Fibroblast of lung (primary cell): ENCODE measurements around the gene WNK1.

Experiments
- EZH2 ChIP-seq: IDR thresholded peaks from 2 replicates; pipeline ENCODE4 v1.5.1; 2012; ENCODE audit warnings: low read length, control low read depth, mild to moderate bottlenecking; ENCODE audit errors: missing control alignments
- TF ChIP-seq, protein P1 (sequence below), 2 donors: IDR thresholded peaks in 1 of 2; conservative IDR thresholded peaks in 1 of 2; 1 replicate in 1 of 2; 2 replicates in 1 of 2; pipeline ENCODE4 v1.5.1; 2011 to 2012; ENCODE audit warnings: low read length in 2 of 2, control low read depth in 1 of 2, inconsistent platforms in 1 of 2, low read depth in 1 of 2, mild to moderate bottlenecking in 1 of 2

DNA sequence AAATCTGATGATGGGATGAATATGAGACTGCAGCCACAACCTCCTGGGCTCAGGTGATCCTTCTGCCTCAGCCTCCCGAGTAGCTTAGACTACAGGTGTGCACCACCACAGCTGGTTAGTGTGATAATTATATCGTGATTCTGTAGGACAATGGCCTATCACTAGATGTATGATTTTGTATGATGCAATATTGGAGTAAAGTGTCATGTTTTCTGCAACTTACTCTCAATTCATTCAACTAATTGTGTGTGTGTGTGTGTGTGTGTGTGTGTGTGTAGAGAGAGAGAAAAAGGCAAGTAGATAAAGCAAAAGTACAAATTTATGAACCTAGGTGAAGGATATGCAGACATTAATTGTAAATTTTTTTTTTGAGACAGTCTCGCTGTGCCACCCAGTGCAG lies 186.4 kb downstream of the WNK1 start:
- TF ChIP-seq, protein P1, sequence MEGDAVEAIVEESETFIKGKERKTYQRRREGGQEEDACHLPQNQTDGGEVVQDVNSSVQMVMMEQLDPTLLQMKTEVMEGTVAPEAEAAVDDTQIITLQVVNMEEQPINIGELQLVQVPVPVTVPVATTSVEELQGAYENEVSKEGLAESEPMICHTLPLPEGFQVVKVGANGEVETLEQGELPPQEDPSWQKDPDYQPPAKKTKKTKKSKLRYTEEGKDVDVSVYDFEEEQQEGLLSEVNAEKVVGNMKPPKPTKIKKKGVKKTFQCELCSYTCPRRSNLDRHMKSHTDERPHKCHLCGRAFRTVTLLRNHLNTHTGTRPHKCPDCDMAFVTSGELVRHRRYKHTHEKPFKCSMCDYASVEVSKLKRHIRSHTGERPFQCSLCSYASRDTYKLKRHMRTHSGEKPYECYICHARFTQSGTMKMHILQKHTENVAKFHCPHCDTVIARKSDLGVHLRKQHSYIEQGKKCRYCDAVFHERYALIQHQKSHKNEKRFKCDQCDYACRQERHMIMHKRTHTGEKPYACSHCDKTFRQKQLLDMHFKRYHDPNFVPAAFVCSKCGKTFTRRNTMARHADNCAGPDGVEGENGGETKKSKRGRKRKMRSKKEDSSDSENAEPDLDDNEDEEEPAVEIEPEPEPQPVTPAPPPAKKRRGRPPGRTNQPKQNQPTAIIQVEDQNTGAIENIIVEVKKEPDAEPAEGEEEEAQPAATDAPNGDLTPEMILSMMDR (conservative IDR thresholded peaks at IDR 0.05 in 1 of 2, IDR thresholded peaks at IDR 0.05 in 1 of 2; ENCODE audit: low read depth in 1 of 2, low read length in 2 of 2): no peak
- TF ChIP-seq EZH2: no peak
